Ascending aorta (tissue), 2 donors: ENCODE results near the gene SEM1. TPM values are rescaled to one million over a fixed set of nuclear protein-coding genes. Genes with fewer than 3 reads are reported as not detected.

ENCODE experiments used
- DNase-seq, 2 donors: peaks; one replicate each; pipeline ENCODE4 v3.0.0-alpha.2; 2019; ENCODE audit warnings: low spot score in 2 of 2
- H3K27ac ChIP-seq, 2 donors: fragments of 200-600 bp; sonication (generic); one replicate each; pipeline ENCODE4 v1.5.1; 2016 to 2017; ENCODE audit warnings: mild to moderate bottlenecking in 1 of 2
- H3K27me3 ChIP-seq: fragments of 200-600 bp; sonication (generic); one replicate; pipeline ENCODE4 v1.5.1; 2017
- H3K36me3 ChIP-seq, 2 donors: fragments of 200-600 bp; sonication (generic); one replicate each; pipeline ENCODE4 v1.5.1; 2016
- H3K4me1 ChIP-seq, 2 donors: fragments of 200-600 bp; sonication (generic); one replicate each; pipeline ENCODE4 v1.5.1; 2016 to 2017; ENCODE audit warnings: mild to moderate bottlenecking in 1 of 2
- H3K4me3 ChIP-seq, 2 donors: fragments of 200-600 bp; sonication (generic); one replicate each; pipeline ENCODE4 v1.5.1; 2016 to 2017; ENCODE audit warnings: mild to moderate bottlenecking in 1 of 2
- H3K9me3 ChIP-seq, 2 donors: fragments of 200-600 bp; sonication (generic); one replicate each; pipeline ENCODE4 v1.5.1; 2016
- CTCF ChIP-seq, 3 experiments: fragments of 200-600 bp in 2 of 3; fragments of 450-650 bp in 1 of 3; sonication (generic) in 2 of 3; IDR thresholded peaks; one replicate each; pipeline ENCODE4 v1.5.1; 2016 to 2019; ENCODE audit warnings: antibody characterized with exemption in 3 of 3, mild to moderate bottlenecking in 1 of 3, moderate library complexity in 1 of 3
- intact Hi-C: fragments of 100-400 bp; cut with DNase I; formaldehyde crosslinking; loops from one replicate; pipeline ENCODE4 v1.15.1; 2023
- total RNA-seq: library from RNA; depleted of rRNA; stranded (reverse); fragments of >200 nt; gene quantifications from one replicate; pipeline ENCODE4 v1.1.0, GENCODE V29; 2016

The SEM1 gene
- total RNA-seq, 1 donor from 2014 or later: 0.43 TPM

GRCh38 chr7:96675548-96675947 is 34.1 kb downstream of the SEM1 start:
- no peaks in the 10 kb centered on the region for H3K4me1 ChIP-seq
- intact Hi-C loops: no loop called here
- no peaks in the 10 kb centered on the region for H3K27me3 ChIP-seq
- H3K36me3 ChIP-seq: peaks cover 0 to 12% of the 10 kb centered on the region in 2 donors
- no peak for DNase-seq
- no peak overlapping the region for H3K4me3 ChIP-seq
- H3K27ac ChIP-seq: no peak overlapping the region
- no peak for TF ChIP-seq CTCF (IDR thresholded peaks at IDR 0.05)
- H3K9me3 ChIP-seq: no peaks in the 10 kb centered on the region

GRCh38 chr7:96674565-96674964 is 35.1 kb downstream of the SEM1 start:
- intact Hi-C loops: no loop called here

GRCh38 chr7:96671854-96672253 is 37.8 kb downstream of the SEM1 start:
- peaks cover 5 to 29% of the 10 kb centered on the region in 2 donors for H3K36me3 ChIP-seq
- H3K4me1 ChIP-seq: no peaks in the 10 kb centered on the region
- H3K27ac ChIP-seq: no peak overlapping the region
- DNase-seq: no peak
- TF ChIP-seq CTCF (IDR thresholded peaks at IDR 0.05): no peak
- H3K4me3 ChIP-seq: no peak overlapping the region
- intact Hi-C loops: no loop called here
- H3K27me3 ChIP-seq: no peaks in the 10 kb centered on the region
- H3K9me3 ChIP-seq: no peaks in the 10 kb centered on the region

More at GRCh38 chr7:96674565-96674964, 35.1 kb downstream of the SEM1 start:
- no peaks in the 10 kb centered on the region for H3K27me3 ChIP-seq
- H3K27ac ChIP-seq: no peak overlapping the region
- DNase-seq: no peak
- no peaks in the 10 kb centered on the region for H3K4me1 ChIP-seq
- H3K36me3 ChIP-seq: peaks cover 0 to 17% of the 10 kb centered on the region in 2 donors
- no peaks in the 10 kb centered on the region for H3K9me3 ChIP-seq
- no peak overlapping the region for H3K4me3 ChIP-seq
- TF ChIP-seq CTCF (IDR thresholded peaks at IDR 0.05): no peak

GRCh38 chr7:96670338-96671289 is 39.0 kb downstream of the SEM1 start:
- no peaks in the 10 kb centered on the region for H3K9me3 ChIP-seq
- no peaks in the 10 kb centered on the region for H3K27me3 ChIP-seq
- TF ChIP-seq CTCF (IDR thresholded peaks at IDR 0.05): no peak
- no peak overlapping the region for H3K27ac ChIP-seq
- no peak overlapping the region for H3K4me3 ChIP-seq
- no peak for DNase-seq
- H3K4me1 ChIP-seq: peaks cover 0 to 3% of the 10 kb centered on the region in 2 donors
- peaks cover 5 to 29% of the 10 kb centered on the region in 2 donors for H3K36me3 ChIP-seq
- intact Hi-C loops: no loop called here

GRCh38 chr7:96669812-96670211 is 39.8 kb downstream of the SEM1 start:
- no peak for DNase-seq
- intact Hi-C loops: no loop called here
- Histone ChIP-seq H3K4me1 (peaks cover 0 to 5% of the 10 kb centered on the region in 2 donors), H3K27ac (no peak overlapping the region), H3K27me3 (no peaks in the 10 kb centered on the region), H3K4me3 (no peak overlapping the region), H3K9me3 (no peaks in the 10 kb centered on the region), H3K36me3 (peaks cover 5 to 29% of the 10 kb centered on the region in 2 donors)
- TF ChIP-seq CTCF (IDR thresholded peaks at IDR 0.05): no peak
